Subcutaneous abdominal adipose tissue (tissue), 5 donors: Measurements from ENCODE around the gene L1CAM.

Experiments used
- H3K27ac ChIP-seq: one replicate; pipeline ENCODE4 v1.7.0; 2013; ENCODE audit warnings: low read depth, mild to moderate bottlenecking, inconsistent platforms, low read length, moderate library complexity
- H3K27me3 ChIP-seq, 5 donors: one replicate each; pipeline ENCODE4 v1.7.0; 2013; ENCODE audit warnings: low read length in 5 of 5, inconsistent platforms in 1 of 5; ENCODE audit not compliant: control insufficient read depth in 5 of 5, insufficient read depth in 4 of 5
- H3K36me3 ChIP-seq, 5 donors: one replicate each; pipeline ENCODE4 v1.7.0; 2013; ENCODE audit warnings: low read length in 5 of 5; ENCODE audit not compliant: control insufficient read depth in 5 of 5, insufficient read depth in 5 of 5
- H3K4me1 ChIP-seq, 5 donors: one replicate each; pipeline ENCODE4 v1.7.0; 2013; ENCODE audit warnings: low read length in 5 of 5, mild to moderate bottlenecking in 3 of 5, moderate library complexity in 1 of 5; ENCODE audit not compliant: control insufficient read depth in 5 of 5, insufficient read depth in 5 of 5
- H3K4me3 ChIP-seq, 5 donors: one replicate each; pipeline ENCODE4 v1.7.0; 2013; ENCODE audit warnings: low read length in 5 of 5, low read depth in 1 of 5
- H3K9ac ChIP-seq, 5 donors: one replicate each; pipeline ENCODE4 v1.7.0; 2013; ENCODE audit warnings: low read length in 5 of 5, mild to moderate bottlenecking in 4 of 5, moderate library complexity in 3 of 5
- H3K9me3 ChIP-seq, 5 donors: one replicate each; pipeline ENCODE4 v1.7.0; 2013; ENCODE audit warnings: low read length in 5 of 5; ENCODE audit not compliant: control insufficient read depth in 5 of 5
- donor health status: healthy.
- donor health status: healthy.
- donor health status: healthy.
- donor health status: healthy.
- donor health status: healthy.

Gene L1CAM

DNA sequence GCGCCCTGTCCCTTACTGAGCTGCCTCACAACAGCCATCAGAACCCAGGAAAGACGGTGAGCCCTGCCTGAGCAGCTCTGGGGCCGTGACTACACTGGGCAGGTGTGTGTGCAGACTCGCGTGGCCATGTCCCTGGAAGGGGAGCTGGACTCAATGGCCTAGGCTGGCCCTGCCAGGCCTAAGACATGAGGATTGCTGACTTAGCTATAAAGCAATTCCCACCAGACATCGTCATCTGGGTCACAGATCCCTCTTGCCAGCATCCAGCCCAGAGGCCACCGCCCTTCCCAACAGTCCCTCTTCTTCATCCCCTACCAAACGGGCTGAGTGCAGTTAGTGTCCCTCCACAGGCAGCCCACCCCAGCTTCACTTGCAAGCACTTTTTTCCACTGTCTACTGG, 45.2 kb upstream of the L1CAM start:
- Histone ChIP-seq H3K27ac (no peak overlapping the region), H3K27me3 (peaks cover 0 to 13% (median 6%) of the 10 kb centered on the region in 5 donors), H3K9me3 (no peaks in the 10 kb centered on the region), H3K4me3 (no peak overlapping the region), H3K36me3 (peaks cover 0 to 32% (median 23%) of the 10 kb centered on the region in 5 donors), H3K4me1 (peaks cover 3 to 51% (median 45%) of the 10 kb centered on the region in 5 donors), H3K9ac (peak overlapping the region in 1 of 5 donors; percentile 44)

DNA sequence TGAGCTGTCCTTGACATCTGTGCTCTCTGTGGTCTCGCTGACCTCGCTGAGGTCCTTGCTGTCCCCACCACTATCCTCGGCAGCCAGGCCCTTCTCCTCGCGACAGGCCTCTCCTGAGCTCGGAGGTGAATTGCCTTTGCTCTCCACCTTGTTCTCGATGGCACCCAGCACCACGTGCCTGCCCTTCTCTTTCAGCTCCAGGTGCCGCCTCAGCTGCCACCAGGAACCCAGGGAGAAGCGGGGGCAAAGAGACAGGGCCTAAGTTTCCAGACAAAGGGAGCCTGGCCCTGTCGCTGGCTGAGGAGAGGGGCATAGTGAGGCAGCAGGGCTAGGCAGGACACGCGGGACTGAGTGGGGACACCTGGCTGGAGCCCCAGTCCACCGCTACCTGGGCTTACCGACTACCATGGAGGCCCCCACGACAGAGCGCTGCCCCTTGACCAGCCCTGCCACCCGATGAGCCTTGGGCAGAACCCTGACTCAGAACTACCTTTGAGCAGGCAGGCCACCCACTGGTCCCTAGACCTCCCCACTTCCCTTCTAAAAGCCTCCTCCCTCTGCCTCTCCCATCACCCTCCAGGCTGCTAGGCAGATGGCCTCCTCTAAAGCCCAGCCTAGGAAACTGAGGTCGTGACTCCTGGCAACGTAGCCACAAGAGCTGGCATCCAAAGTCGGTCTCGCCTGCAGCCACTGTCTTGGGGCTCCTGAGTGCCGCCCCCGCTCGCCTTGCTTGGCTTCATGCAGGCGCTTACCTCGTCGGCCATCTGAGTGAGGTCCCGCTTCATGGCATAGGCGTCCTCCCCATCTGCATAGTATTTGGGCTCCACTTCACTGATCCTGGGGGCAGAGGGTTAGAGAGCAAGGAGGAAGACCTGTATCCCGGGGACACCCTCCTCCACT, 44.3 kb upstream of the L1CAM start:
- no peak overlapping the region for H3K27ac ChIP-seq
- peaks cover 3 to 55% (median 47%) of the 10 kb centered on the region in 5 donors for H3K4me1 ChIP-seq
- peaks cover 0 to 32% (median 23%) of the 10 kb centered on the region in 5 donors for H3K36me3 ChIP-seq
- H3K4me3 ChIP-seq, result no peak overlapping the region
- no peak overlapping the region for H3K9ac ChIP-seq
- peaks cover 3 to 15% (median 9%) of the 10 kb centered on the region in 5 donors for H3K27me3 ChIP-seq
- no peaks in the 10 kb centered on the region for H3K9me3 ChIP-seq

DNA sequence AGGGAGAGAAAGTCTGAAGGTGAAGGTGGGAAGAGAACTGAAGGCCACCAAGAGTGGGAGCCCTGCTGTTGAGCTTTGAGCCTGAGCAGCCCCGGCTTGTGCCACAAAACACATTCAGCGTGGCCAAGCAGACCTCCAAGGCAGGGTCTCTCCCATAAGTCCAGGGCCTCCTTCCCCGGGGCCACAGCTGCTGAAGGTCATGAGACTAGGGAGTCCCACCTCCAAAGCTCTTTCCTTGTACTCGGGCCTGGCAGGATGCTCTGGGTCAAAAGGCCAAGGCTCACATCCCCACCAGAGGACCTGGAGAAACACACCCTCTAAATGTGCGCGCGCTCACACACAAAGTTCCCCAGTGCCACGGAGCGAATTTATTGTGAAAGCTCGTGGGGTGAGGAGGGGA, 43.6 kb upstream of the L1CAM start:
- H3K9ac ChIP-seq, result no peak overlapping the region
- no peaks in the 10 kb centered on the region for H3K9me3 ChIP-seq
- no peak overlapping the region for H3K27ac ChIP-seq
- H3K36me3 ChIP-seq, result peaks cover 0 to 32% (median 23%) of the 10 kb centered on the region in 5 donors
- no peak overlapping the region for H3K4me3 ChIP-seq
- peaks cover 3 to 60% (median 53%) of the 10 kb centered on the region in 5 donors for H3K4me1 ChIP-seq
- peaks cover 4 to 15% (median 10%) of the 10 kb centered on the region in 5 donors for H3K27me3 ChIP-seq

DNA sequence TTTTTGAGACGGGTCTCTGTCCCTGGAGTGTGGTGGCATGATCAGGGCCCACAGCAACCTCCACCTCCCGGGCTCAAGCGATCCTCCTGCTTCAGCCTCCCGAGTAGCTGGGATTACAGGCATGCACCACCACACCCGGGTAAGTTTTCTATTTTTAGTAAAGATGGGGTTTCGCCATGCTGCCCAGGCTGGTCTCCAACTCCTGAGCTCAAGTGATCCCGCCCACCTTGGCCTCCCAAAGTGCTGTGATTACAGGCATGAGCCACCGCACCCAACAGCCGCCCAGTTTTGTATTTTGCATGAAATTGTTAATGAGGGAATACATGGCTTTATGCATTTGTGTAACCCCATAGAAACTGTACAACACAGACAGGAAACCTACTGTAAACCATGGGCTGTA, 42.9 kb upstream of the L1CAM start:
- Histone ChIP-seq H3K27me3 (peaks cover 4 to 17% (median 10%) of the 10 kb centered on the region in 5 donors), H3K4me1 (peaks cover 3 to 61% (median 54%) of the 10 kb centered on the region in 5 donors), H3K9me3 (no peaks in the 10 kb centered on the region), H3K4me3 (peak overlapping the region in 2 of 5 donors; percentile 14 to 48), H3K27ac (no peak overlapping the region), H3K9ac (no peak overlapping the region), H3K36me3 (peaks cover 0 to 32% (median 23%) of the 10 kb centered on the region in 5 donors)

- peaks cover 7 to 19% (median 10%) of the 10 kb centered on the region in 5 donors for H3K27me3 ChIP-seq
Measured at GRCh38 chrX:153927922-153928760, 42.2 kb upstream of the L1CAM start.

DNA sequence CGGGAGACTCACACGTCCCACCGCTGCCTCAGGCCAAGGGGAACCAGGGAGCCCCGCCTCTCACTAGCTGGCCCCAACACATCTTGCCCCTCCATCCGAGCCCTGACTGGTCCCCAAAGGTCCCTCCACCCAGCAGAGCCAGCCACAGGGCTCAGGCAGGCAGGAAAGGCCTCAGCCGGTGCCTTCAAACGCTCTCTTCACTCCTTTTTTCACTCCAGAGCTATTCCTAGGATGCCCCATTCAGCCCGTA, 41.6 kb upstream of the L1CAM start:
- Histone ChIP-seq H3K9ac (peak overlapping the region; percentile 11 to 74 (median 63)), H3K36me3 (peaks cover 0 to 32% (median 23%) of the 10 kb centered on the region in 5 donors), H3K9me3 (no peaks in the 10 kb centered on the region), H3K27me3 (peaks cover 7 to 19% (median 10%) of the 10 kb centered on the region in 5 donors), H3K27ac (peak overlapping the region; percentile 69), H3K4me1 (peaks cover 4 to 66% (median 56%) of the 10 kb centered on the region in 5 donors), H3K4me3 (peak overlapping the region; percentile 61 to 76 (median 71))

More at GRCh38 chrX:153927922-153928760, 42.2 kb upstream of the L1CAM start:
- peak overlapping the region in 4 of 5 donors; percentile 59 to 74 (median 66) for H3K9ac ChIP-seq
- H3K4me1 ChIP-seq, result peaks cover 4 to 61% (median 53%) of the 10 kb centered on the region in 5 donors
- peaks cover 0 to 32% (median 23%) of the 10 kb centered on the region in 5 donors for H3K36me3 ChIP-seq
- H3K27ac ChIP-seq, result peak overlapping the region; percentile 69
- no peaks in the 10 kb centered on the region for H3K9me3 ChIP-seq
- H3K4me3 ChIP-seq, result peak overlapping the region; percentile 61 to 76 (median 71)

DNA sequence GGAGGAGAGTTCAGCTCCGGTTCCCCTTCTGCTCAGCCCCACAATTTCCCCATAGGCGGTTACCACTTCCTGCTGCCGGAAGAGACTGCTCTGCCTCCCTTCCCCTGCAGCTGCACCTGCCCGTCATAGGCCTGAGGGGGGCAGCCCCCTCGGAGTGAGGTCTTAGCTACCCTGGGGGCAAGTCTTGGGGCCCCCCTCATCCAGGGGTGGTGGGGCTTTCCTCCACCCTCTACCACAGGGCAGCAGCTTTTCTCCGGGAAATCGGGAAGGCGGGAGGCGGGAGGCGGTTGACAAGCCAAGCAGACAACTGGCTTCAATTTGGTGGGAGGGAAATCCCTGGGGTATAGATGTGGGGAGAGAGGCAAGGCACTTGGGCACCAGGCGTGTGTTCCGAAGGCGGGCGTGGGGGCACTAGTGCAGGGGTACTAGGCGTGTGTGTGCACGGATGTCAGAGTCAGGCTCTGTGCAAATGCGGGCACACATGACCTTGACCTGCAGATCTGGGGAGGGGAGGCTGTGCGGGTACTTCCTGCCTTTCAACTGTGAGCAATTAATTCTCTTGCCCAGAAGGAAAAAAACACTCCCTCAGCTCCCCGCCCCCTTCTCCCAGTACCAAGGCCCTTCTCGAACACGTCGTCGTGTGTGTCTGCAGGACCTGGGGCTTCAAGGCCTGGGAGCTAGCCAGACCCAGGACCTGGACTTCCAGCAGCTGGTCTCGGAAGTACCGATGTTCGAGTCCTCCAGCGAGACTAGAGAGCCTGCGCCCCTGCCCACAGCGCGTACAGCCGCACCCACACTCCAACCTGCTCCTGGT, 41.1 kb upstream of the L1CAM start:
- Histone ChIP-seq H3K4me1 (peaks cover 4 to 71% (median 58%) of the 10 kb centered on the region in 5 donors), H3K9ac (peak overlapping the region; percentile 11 to 74 (median 63)), H3K27me3 (peaks cover 7 to 19% (median 10%) of the 10 kb centered on the region in 5 donors), H3K36me3 (peaks cover 0 to 28% (median 19%) of the 10 kb centered on the region in 5 donors), H3K9me3 (no peaks in the 10 kb centered on the region), H3K4me3 (peak overlapping the region; percentile 56 to 75 (median 62)), H3K27ac (peak overlapping the region; percentile 69)

- Histone ChIP-seq H3K4me3 (peak overlapping the region in 3 of 5 donors; percentile 22 to 62 (median 61)), H3K4me1 (peaks cover 4 to 77% (median 64%) of the 10 kb centered on the region in 5 donors), H3K9ac (peak overlapping the region in 2 of 5 donors; percentile 10 to 32)
Measured at GRCh38 chrX:153926552-153926857, 40.5 kb upstream of the L1CAM start.

More at GRCh38 chrX:153926552-153926857, 40.5 kb upstream of the L1CAM start:
- peaks cover 7 to 22% (median 14%) of the 10 kb centered on the region in 5 donors for H3K27me3 ChIP-seq
- peak overlapping the region; percentile 23 for H3K27ac ChIP-seq
- H3K36me3 ChIP-seq, result peaks cover 0 to 22% (median 13%) of the 10 kb centered on the region in 5 donors
- no peaks in the 10 kb centered on the region for H3K9me3 ChIP-seq
